ENCODE data around the gene EFNA3. TPM values are rescaled to one million over a fixed set of nuclear protein-coding genes. Genes with fewer than 3 reads are reported as not detected.

Gene EFNA3
- total RNA-seq, 1 experiment from 2014 or later = 20.4 TPM

GRCh38 chr1:155110826-155111225, 32.2 kb downstream of the EFNA3 start:
- ChIA-PET CTCF (no interaction called here), RAD21 (ENCODE audit: low non-redundant PET in 1 of 2, low total read pairs in 2 of 2, uncharacterized antibody in 2 of 2, unreplicated experiment in 2 of 2) (no interaction called here)
- TF ChIP-seq ZNF274 (IDR thresholded peaks at IDR 0.05; ENCODE audit: low read depth, low read length) (no peak), POLR2A (IDR thresholded peaks at IDR 0.05; ENCODE audit: borderline replicate concordance, extremely low read depth, insufficient read depth, insufficient read length) (no peak), CTCF (IDR thresholded peaks at IDR 0.05 in 2 of 3, conservative IDR thresholded peaks at IDR 0.05 in 1 of 3; ENCODE audit: borderline replicate concordance in 1 of 3, insufficient read depth in 1 of 3, low read depth in 2 of 3, low read length in 2 of 3) (no peak), EGR1 (IDR thresholded peaks at IDR 0.05; ENCODE audit: low read depth) (no peak), ZFX (IDR thresholded peaks at IDR 0.05) (no peak), ZBTB33 (IDR thresholded peaks at IDR 0.05; ENCODE audit: extremely low read depth, insufficient replicate concordance, low read length) (no peak), FOSL1 (IDR thresholded peaks at IDR 0.05; ENCODE audit: low read depth) (no peak), SP1 (IDR thresholded peaks at IDR 0.05; ENCODE audit: low read depth) (no peak), CBX3 (IDR thresholded peaks at IDR 0.05; ENCODE audit: low read depth) (no peak), CEBPB (IDR thresholded peaks at IDR 0.05; ENCODE audit: low read depth) (no peak), SIN3A (IDR thresholded peaks at IDR 0.05; ENCODE audit: low read depth) (no peak), REST (IDR thresholded peaks at IDR 0.05; ENCODE audit: low read depth) (no peak), EZH2 (IDR thresholded peaks at IDR 0.05) (no peak), MAX (IDR thresholded peaks at IDR 0.05) (no peak), RAD21 (IDR thresholded peaks at IDR 0.05; ENCODE audit: low read depth) (no peak)

More at GRCh38 chr1:155110826-155111225, 32.2 kb downstream of the EFNA3 start:
- DNase-seq (ENCODE audit: low read depth, low spot score) = no peak
- Histone ChIP-seq H3K4me3 (replicated peaks in 1 of 2; ENCODE audit: low read depth in 1 of 2, low read length in 2 of 2) (no peak overlapping the region), H3K27me3 (ENCODE audit: insufficient read depth, low read length) (no peaks in the 10 kb centered on the region), H3K4me2 (ENCODE audit: low read length) (no peak overlapping the region), H3K4me1 (ENCODE audit: control insufficient read depth in 1 of 2, insufficient read depth in 2 of 2, low read length in 2 of 2) (peaks cover 0 to 3% of the 10 kb centered on the region in 2 experiments; a peak in 1 of 4 replicates), H3K79me2 (ENCODE audit: insufficient read depth, low read length) (no peaks in the 10 kb centered on the region), H3K36me3 (ENCODE audit: control insufficient read depth in 1 of 2, insufficient read depth in 2 of 2, low read length in 2 of 2) (no peaks in the 10 kb centered on the region), H3K9me2 (ENCODE audit: insufficient read depth) (no peaks in the 10 kb centered on the region), H3K9me3 (ENCODE audit: control insufficient read depth in 1 of 2, insufficient read depth in 1 of 2, low read depth in 1 of 2, low read length in 2 of 2) (no peaks in the 10 kb centered on the region), H3K27ac (ENCODE audit: low read depth, low read length) (no peak overlapping the region), H4K20me1 (ENCODE audit: insufficient read depth) (no peaks in the 10 kb centered on the region), H2AFZ (ENCODE audit: low read depth, low read length, poor library complexity, severe bottlenecking) (no peak overlapping the region), H3K9ac (ENCODE audit: low read length) (no peak overlapping the region)
- intact Hi-C loops (cut with micrococcal nuclease) = loop anchor here (5.0 kb wide), 1 partner anchor 56 kb away; no protein-coding TSS in a partner anchor
- ATAC-seq = no peak
- no TSS peak for BruUV-seq (replicated peaks)
- POLR2A ChIA-PET = no interaction called here

Measured in HCT116 (cell line).